Mammary epithelial cell (primary cell): ENCODE measurements around the gene EFCAB9.

ENCODE experiments used
- CTCF ChIP-seq, 2 donors: IDR thresholded peaks in 1 of 2; conservative IDR thresholded peaks in 1 of 2; 2 replicates each; pipeline ENCODE4 v1.5.1; 2011 to 2012; ENCODE audit warnings: inconsistent platforms in 2 of 2, low read length in 2 of 2, mild to moderate bottlenecking in 2 of 2, control low read depth in 1 of 2, low read depth in 1 of 2; ENCODE audit not compliant: insufficient read depth in 1 of 2; ENCODE audit errors: extremely low read depth in 1 of 2
- EZH2 ChIP-seq: IDR thresholded peaks from 2 replicates; pipeline ENCODE4 v1.6.1; 2012; ENCODE audit warnings: low read length, inconsistent platforms, borderline replicate concordance

DNA sequence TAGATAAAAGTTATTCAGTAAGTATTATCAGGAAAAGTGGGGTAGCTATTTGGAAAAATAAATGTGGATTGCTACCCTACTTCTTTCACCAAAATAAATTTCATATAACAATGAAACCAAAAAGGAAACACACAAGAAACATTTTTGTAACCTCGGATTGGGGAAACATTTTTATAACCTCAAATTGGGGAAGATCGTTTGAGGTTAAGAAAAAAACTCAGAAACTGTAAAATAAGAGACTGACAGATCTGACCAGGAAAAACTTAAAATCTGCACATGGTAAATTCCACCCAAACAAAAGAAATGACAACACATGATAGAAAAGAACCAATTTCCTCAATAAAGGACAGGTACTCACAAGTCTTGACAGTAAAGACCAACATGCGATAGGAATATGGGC lies 13.5 kb downstream of the EFCAB9 start:
- TF ChIP-seq CTCF (conservative IDR thresholded peaks at IDR 0.05 in 1 of 2, IDR thresholded peaks at IDR 0.05 in 1 of 2; ENCODE audit: extremely low read depth in 1 of 2, insufficient read depth in 1 of 2, low read depth in 1 of 2, low read length in 2 of 2) = no peak
- TF ChIP-seq EZH2 = no peak
